SK-N-MC (cell line): ENCODE measurements around the gene FAM177A1.

Experiments used
- EZH2 ChIP-seq: fragments of 200-600 bp; sonication (generic); IDR thresholded peaks from one replicate; pipeline ENCODE4 v1.6.1; 2017; ENCODE audit warnings: antibody characterized with exemption
- FOXP2 ChIP-seq: optimal IDR thresholded peaks from 2 replicates; pipeline ENCODE3; 2011; ENCODE audit warnings: mild to moderate bottlenecking, moderate library complexity; ENCODE audit not compliant: insufficient read depth; ENCODE audit errors: extremely low read length, control extremely low read depth

GRCh38 chr14:35085441-35085840 is 39.4 kb downstream of the FAM177A1 start:
- TF ChIP-seq EZH2 (no peak), FOXP2 (no peak)
